NCI-H1694 treated with DMSO at 0.1 percent for 48 hours (cell line): ENCODE results near the gene SPO11.
"Not testable (repeated sequence)": the region's sequence is repeated elsewhere in the genome, so short reads cannot be mapped to it uniquely, and the experiment has no call there.

Experiments used
- DNase-seq: peaks from one replicate; lab custom pipeline; 2025; lab: John Stamatoyannopoulos, UW

SPO11 gene

DNA sequence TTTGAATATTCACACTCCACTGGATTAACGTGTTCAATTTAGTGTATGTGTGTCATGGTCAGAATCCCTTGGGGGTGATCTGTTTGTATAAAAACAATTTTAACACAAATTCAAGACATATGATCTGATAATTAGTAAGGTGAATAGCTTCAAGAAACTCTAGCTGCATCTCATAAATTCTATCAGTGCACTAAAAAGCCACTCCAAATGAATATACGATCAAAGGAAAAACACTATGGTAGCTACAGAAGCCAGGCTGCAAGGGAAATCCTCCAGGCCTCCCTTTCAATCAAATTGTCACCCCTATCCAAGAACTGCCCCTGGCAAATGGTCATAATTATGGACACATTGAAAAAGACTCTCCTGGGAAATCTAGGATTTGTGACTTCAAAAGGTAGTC is 12.1 kb downstream of the SPO11 start:
- DNase-seq = no peak

DNA sequence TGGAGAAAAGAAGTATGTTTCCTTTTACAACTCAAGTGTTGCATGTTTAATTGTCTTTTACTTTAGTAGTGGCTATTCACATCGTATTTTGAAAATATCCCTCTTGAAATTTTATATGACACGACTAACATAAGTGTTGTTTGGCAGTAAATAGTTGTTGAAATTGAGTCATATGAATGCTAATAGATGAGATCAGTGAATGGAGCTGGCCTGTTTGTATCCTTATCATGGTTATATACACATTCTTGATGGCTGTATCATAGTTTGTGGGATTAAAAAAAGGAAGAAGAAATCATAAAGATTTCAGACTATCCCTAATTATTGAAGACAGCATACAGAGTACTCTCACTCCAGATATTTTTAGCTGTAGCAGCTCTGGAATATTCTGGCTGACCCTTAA is 13.2 kb downstream of the SPO11 start:
- no peak for DNase-seq

DNA sequence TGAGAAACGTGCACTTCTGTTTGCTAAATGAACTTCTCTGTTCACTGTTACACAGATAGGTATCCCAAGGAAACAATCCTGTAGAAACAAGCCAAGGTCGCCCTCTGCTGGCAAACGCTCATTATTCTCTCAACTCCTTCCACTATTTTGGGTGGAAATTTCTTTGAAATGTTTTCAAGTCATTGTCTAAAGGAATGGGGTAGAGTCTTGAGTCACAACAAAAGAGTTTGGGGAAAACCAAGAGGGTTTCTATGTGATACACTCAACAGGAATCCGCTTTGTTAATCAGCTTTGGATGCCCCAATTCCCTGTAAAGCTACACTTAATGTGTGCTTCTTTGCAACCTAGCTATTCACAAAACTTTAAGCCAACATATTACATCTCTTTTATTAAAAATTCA is 16.9 kb downstream of the SPO11 start:
- peak; percentile 10 for DNase-seq

DNA sequence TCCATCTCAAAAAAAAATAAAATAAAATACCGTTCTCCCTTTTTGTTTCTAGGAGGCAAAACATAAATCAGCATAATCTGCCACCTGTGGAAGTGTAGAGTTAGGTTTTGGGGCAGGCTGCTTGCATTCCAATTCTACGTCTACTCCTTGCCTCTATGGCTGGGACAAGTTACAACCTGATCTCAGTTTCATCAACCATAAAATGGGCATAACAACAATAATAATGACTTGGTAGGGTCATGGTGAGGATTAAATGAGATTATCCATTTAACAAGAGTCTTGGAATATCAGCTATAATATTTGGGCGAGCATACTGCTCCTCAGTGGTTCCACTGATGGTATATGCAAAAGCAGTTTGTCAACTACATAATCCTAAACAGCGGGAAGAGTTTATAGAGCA is 17.8 kb downstream of the SPO11 start:
- DNase-seq = no peak

DNA sequence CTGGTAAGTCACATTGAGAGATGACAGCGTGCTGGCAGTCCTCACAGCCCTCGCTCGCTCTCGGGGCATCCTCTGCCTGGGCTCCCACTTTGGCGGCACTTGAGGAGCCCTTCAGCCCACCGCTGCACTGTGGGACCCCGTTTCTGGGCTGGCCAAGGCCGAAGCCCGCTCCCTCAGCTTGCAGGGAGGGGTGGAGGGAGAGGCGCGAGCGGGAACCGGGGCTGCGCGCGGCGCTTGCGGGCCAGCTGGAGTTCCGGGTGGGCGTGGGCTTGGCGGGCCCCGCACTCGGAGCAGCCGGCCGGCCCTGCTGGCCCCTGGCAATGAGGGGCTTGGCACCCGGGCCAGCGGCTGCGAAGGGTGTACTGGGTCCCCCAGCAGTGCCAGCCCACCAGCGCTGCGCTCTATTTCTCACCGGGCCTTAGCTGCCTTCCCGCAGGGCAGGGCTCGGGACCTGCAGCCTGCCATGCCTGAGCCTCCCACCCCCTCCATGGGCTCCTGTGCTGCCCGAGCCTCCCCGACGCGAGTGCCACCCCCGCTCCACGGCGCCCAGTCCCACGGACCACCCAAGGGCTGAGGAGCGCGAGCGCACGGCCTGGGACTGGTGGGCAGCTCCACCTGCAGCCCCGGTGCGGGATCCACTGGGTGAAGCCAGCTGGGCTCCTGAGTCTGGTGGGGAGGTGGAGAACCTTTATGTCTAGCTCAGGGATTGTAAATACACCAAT is 18.8 kb downstream of the SPO11 start:
- not testable (repeated sequence) for DNase-seq

DNA sequence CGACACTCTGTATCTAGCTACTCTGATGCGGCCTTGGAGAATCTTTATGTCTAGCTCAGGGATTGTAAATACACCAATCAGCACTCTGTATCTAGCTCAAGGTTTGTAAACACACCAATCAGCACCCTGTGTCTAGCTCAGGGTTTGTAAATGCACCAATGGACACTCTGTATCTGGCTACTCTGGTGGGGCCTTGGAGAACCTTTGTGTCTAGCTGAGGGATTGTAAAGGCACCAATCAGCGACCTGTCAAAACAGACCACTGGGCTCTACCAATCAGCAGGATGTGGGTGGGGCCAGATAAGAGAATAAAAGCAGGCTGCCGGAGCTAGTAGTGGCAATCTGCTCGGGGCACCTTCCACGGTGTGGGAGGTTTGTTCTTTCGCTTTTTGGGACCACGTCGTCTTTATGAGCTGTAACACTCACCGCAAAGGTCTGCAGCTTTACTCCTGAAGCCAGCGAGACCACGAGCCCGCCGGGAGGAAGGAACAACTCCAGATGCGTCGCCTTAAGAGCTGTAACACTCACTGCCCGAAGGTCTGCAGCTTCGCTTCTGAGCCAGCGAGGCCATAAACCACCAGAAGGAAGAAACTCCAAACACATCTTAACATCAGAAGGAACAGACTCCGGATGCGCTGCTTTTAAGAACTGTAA is 19.4 kb downstream of the SPO11 start:
- DNase-seq = not testable (repeated sequence)

DNA sequence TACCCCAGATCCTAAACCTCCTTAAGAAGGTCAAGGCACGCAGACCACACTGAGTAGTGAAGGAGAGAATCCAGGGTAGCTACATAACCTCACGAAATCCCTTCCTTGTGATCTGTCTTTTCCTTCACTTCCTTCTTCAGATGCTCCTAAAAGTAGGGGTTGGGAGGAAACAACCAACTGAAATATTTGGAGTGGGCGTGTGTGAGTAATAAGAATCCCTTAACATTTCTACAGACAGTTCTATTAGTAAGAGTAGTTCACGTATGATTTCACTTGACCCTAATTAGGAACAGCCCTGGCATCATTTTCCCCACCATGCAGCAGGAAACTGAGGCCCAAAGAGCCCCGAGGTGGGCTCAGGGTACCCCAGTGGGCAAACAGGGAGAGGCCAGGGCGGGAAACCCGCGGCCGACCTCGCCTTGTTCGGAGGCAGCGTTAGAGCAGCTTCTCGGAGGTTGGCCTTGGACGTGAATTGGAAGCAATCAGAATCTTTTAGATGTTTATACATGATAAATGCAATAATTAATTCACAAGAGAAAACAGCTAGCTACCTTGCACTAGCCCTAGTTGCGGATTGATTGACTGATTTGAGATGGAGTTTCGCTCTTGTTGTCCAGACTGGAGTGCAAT is 20.6 kb downstream of the SPO11 start:
- no peak for DNase-seq

DNA sequence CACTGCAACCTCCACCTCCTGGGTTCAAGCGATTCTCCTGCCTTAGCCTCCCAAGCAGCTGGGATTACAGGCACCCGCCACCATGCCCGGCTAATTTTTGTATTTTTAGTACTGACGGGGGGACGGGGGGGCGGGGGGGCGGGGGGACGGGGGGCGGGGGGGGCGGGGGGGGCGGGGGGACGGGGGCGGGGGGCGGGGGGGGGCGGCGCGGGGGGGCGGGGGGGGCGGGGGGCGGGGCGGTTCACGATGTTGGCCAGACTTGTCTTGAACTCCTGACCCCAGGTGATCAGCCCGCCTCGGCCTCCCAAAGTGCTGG is 21.1 kb downstream of the SPO11 start:
- DNase-seq = not testable (repeated sequence)

DNA sequence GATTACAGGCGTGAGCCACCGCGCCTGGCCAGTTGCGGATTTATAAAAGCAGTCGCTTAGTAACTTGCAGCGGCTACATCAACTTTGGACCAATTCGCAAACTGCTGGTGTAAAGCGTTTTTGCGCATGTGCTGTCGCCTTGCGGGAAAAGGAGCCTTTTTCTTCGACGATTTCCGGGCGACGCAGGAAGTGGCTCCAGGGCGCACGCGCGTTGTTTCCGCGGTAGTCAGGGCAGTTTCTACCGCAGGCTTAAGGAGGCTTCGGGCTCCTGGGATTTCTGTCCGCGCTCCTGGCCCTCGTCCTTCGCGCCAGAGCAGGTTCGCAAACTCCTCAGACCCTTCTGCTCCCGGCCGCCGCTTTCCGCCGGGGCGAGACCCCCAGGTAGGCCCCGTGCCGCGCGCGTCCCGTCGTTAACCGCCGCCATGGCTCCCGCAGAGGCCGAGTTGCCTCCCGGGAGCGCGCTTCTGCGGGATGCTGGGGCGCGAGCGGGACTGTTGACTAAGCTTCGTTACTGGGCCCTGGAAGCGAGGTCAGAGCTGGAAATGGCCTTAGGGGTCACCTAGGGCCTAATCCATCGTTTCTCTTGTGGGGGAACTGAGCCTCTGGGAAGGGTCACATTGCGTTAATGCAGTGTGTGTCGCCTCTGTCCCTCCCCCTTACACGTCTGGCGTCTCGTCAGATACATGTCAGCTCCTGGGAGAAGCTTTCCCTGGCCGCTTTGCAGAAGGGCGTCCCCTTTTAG is 21.6 kb downstream of the SPO11 start, which contains the start of gene RAE1:
Gene RAE1 (plus strand): TSS at position 214 of the 742 bp plus-strand sequence. CDS start 2,784 bp downstream, outside the sequence.
- DNase-seq = peak; percentile 67

DNA sequence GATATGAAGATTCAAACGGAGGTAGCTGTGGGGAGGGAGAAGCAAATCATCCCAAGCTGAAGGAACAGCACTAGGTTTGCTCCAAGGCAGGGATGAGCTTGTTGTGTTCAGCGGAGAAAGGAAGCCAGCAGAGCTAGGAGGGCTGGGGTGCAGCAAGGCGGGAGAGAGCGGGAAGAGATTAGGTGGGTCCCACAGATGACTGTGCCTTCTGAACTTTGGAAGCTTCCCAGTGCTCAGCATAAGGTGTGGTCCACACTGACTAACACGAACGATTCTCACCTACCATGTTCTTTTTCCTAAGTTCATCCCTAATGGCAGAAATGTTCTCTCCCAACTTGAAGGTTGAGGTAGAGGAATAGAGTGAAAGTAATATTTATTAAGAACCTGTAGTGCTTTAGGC is 22.7 kb downstream of the SPO11 start:
- DNase-seq = no peak

DNA sequence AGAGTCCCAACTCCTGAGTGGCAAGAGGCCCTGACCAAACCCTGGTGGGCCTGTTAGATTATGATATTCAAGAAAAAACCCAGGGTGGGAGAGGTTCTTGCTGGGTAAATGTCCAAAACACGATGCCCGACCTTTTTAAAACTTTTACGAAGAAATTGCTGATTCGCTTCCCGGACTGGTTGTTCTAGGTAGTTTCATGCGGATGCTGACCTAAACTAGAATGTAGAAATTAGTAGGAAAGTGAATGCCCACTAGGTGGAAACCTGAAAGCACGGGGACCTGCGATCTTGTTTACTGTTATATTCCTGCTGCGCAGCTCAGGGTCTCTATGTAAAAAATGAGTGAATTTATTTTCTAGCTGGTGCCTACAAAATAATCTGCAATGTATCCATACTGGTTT is 23.7 kb downstream of the SPO11 start:
- no peak for DNase-seq

DNA sequence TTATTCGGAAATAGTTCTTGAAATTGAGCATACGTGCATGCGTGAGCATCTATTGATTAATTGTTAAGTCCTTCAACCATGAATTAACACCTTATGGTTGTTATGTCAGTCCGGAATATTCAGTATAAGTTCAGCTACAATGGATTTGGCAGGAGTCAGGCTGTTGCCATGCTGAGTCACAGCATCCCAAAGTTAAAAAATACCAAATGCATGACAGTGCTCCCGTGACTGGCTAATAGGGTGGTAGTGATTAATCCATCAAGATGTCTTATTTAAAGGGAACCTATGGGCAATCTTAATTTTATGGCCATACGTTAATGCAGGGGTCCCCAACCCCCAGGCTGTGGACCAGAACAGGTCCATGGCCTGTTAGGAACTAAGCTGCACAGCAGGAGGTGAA is 31.9 kb downstream of the SPO11 start:
- no peak for DNase-seq

DNA sequence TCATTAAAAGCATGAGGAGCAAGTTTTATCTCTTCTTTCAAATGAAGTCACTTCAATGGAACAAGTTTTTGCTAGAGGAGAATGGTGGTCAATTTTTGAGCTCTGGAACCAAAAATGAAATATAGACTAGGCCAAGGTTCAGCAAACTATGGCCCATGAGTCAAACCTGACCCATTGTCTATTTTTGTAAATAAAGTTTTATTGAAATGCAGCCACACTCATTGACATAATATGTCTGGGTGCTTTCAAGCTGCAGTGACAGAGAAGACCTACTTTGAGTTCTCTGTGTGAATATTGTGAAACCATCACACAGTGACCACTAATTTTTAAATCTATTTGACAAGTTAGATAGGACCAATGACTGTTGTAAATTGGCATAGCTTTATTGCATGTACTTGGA is 34.8 kb downstream of the SPO11 start:
- DNase-seq = no peak

DNA sequence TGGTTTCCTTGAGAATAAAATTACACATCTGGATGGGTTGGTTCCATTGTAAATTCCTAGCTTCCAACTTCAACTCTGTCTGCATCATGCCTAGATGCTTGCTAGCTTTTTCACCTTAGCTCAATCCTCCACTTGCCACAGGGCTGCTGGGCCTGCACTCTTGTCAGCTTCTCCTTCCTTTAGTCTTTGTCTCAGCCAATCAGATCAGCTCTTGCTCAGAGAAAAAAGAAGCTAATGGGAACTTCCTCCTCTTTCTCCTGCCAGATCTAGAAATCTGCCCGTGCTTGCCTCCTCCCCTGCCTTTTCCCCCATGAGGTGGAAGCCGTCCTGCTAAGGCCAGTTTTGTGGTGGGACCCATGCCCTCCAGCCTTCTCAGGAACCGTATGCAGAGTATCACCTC is 40.0 kb downstream of the SPO11 start:
- DNase-seq = no peak

DNA sequence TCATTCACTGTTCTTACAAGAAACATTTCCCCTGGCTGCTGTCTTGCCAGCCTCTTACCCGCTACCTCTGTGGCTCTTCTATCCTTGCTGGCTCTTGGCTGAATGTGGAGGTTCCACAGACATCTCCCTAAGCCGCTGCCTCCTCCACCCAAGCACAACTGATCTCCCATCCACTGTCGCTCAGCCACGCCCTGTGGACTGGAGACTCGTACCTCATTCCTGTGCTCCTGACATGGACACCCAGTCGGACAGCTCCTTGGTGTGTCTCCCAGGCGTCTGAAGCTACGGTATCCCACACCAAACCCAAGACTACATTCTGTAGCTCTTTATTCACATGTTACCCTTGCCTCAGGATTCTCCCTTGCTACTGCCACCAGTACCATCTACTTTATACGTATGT is 40.7 kb downstream of the SPO11 start:
- no peak for DNase-seq

DNA sequence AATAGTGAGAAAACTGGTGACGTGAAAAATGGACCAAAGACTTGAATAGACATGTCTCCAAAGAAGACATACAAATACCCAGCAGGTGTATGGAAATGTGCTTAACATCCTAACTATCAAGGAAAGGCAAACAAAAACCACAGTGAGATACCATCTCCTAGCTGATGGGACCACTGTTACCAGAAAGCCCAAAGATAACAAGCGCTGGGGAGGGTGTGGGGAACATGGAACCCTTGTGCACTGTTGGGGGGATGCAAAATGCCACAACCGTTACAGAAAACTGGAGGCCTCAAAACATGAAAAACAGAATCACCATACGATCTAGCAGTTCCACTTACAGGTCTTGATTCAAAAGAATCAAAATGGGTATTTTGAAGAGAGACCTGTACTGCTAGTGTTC is 41.8 kb downstream of the SPO11 start:
- DNase-seq = no peak

DNA sequence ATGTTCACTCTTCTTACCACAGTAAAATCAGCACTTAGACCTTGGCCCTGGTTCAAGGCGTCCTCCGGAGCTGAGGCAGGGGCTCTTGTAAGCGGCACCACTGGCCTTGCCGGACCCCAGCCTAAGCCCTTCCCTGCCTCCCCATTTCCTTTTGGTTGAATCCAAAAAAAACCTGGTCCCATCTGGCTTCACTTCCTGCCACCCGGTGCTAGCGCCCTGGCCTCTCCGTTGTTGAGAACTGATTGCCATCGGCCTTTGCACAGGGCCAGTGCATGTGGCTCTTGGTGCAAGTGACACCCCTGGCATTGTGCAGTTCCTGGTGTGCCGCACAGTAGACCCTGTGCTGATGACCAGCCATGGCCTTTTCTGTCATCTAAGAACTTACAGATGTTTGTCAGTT is 42.6 kb downstream of the SPO11 start:
- DNase-seq = no peak

DNA sequence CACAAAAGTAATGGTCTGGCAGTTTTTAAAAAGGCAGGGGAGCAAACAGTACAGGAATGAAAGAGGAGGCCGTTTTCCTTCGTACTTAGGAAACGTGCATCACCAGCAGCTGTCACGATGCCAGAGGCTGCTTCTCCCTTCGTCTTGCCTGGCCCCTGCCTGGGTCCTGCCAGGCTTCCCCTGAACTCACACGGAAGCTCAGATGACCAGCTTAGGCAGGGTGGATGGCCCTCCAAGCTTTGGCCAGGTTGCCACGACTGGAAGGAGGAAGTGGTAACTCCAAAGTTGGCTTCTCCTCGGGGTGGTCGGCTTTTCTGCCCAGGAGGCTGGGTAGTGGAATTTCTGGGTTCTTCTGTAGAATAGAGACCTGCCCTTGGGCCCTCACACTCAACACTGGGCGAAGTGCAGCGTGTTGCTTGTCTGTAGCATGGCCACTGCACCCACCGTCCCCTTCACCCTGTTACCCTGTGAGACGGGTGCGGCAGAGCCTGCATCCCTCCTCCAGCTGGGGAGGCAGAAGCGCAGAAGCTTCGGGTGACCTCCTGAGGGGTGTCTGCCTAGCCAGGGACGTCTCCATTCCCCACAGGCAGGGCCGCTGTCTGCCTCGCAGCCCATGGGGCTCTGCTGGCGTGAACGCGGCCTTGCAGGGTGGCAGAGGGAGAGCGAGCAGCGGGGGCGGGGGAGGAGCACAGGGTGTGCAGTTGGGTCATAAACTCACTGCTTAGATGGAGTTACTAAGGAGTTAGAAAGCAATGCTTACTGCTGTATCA is 43.2 kb downstream of the SPO11 start:
- DNase-seq = no peak

DNA sequence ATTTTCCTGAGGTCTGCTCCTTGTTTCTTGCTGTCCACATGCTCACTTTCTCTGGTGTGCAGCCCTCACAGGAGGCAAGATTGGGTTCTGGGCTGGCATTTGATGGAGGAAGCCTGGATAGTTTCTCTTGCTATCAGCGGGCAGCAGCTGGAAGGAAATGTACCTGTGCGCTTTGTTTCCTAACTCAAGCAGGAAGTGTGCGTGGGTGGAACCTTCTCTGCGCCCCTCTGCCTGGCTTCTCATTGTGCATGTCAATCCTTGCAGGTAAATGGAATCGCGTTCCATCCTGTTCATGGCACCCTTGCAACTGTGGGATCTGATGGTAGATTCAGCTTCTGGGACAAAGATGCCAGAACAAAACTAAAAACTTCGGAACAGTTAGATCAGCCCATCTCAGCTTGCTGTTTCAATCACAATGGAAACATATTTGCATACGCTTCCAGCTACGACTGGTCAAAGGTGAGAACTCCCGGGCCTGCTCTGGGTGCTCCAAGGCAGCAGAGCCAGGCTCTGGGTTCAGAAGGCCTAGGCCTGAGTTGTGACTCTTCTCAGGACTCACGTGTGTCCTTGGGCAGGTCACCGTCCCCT is 44.8 kb downstream of the SPO11 start:
- no peak for DNase-seq

DNA sequence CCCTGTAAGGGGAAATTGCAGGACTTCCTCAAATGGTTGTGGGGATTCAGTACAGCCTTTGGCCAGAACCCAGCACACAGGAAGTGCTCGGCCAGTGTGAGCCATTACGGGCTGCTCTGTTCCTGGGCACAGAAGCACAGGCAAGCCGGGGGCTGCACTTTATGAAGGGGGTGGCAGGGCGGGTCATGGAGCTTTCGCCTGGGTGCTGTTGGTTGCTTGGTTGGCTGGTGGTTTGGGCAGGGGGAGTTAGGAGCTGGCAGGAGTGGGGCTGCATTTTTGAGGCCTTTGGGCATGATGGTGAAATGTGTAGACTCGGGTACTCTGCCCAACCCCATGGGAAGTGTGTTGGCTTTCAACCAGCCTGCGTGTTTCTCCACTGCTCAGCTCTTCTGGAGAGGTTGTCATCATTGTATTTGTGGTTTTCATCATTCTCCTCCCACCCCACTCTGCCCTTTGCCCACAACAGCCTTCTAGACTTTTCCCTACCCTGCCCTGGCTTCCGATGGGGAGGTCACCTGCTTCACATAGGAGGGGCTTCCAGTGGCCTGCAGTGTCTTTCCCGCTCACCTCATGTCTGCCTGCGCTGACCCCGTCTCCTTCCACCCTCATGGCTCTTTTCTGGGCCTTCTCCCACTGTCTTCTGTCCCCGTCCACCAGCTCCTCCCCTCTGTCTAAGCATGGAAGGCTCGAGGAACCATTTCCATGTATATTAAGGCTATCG is 45.5 kb downstream of the SPO11 start:
- no peak for DNase-seq

DNA sequence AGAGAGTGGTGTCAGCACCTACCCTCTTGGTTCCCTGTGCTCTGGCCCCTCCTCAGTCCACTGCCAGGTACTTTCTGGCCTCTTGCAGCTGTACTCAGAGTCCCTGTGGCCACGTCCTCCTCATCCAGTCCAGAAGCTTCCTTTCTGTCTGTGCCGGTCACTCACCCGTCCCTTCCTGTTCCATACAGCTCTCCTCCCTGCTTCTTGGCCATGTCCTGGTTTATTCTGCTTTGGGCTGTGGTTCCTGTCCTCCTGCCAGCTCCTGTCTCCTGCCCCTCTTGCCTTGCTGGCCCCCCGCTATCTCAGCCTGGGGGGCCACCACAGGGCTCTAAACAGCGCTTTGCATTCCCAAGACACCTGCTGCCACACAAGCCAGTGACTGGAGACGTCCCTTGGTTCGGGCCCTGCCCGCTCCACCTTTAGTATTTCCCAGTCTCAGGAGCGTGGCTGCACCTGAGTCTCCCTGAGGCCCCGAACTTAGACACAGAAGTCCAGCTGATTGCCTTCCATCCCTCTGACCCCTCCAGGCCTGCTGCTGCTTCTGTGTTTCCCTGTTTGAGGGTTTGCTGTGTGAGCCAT is 46.1 kb downstream of the SPO11 start:
- no peak for DNase-seq
